ENCODE results near the gene LITAF. TPM values are rescaled to one million over a fixed set of nuclear protein-coding genes. Genes with fewer than 3 reads are reported as not detected.
A peak's percentile ranks its signal among the peaks of the same experiment; 100 is the strongest.

Gene LITAF
- total RNA-seq, 2 experiments from 2014 or later: 12.2 to 43.2 TPM

- no peak for DNase-seq (ENCODE audit: low spot score)
- ChIA-PET POLR2A (interaction anchor here (0.6 to 1.7 kb wide), 6 partner anchors 8 to 671 kb away, joined by 3 to 7 read pairs (median 4); no protein-coding TSS in a partner anchor), CTCF (ENCODE audit: unreplicated experiment) (no interaction called here)
- Histone ChIP-seq H3K9me3 (ENCODE audit: low read length) (peaks cover 8% of the 10 kb centered on the region; the same call in 1 of the 2 replicates), H3K79me2 (ENCODE audit: insufficient read depth, low read depth, low read length) (no peaks in the 10 kb centered on the region), H3K4me3 (ENCODE audit: low read depth, low read length, poor library complexity, severe bottlenecking) (no peak overlapping the region), H2AFZ (ENCODE audit: low read length) (no peak overlapping the region; the same call in 1 of the 2 replicates), H3K36me3 (ENCODE audit: insufficient read depth, low read length) (no peaks in the 10 kb centered on the region; the same call in 1 of the 2 replicates), H3K27ac (ENCODE audit: low read depth, low read length, poor library complexity, severe bottlenecking) (peak overlapping the region; percentile 44), H3K9me2 (ENCODE audit: insufficient read depth, low read length) (no peaks in the 10 kb centered on the region), H3K4me1 (ENCODE audit: insufficient read depth, low read length, poor library complexity, severe bottlenecking) (peaks cover 57% of the 10 kb centered on the region), H3K4me2 (ENCODE audit: low read length) (no peak overlapping the region), H4K20me1 (ENCODE audit: insufficient read depth, low read length) (no peaks in the 10 kb centered on the region)
- BruUV-seq (replicated peaks): no TSS peak
- TF ChIP-seq EZH2phosphoT487 (IDR thresholded peaks at IDR 0.05; ENCODE audit: borderline replicate concordance, low read depth, low read length) (no peak), CTCF (conservative IDR thresholded peaks at IDR 0.05; ENCODE audit: low read length) (no peak)
- intact Hi-C loops (cut with micrococcal nuclease; ENCODE audit: unreplicated experiment): no loop called here
Measured at GRCh38 chr16:11614587-11615175, 28.0 kb upstream of the LITAF start.

DNA sequence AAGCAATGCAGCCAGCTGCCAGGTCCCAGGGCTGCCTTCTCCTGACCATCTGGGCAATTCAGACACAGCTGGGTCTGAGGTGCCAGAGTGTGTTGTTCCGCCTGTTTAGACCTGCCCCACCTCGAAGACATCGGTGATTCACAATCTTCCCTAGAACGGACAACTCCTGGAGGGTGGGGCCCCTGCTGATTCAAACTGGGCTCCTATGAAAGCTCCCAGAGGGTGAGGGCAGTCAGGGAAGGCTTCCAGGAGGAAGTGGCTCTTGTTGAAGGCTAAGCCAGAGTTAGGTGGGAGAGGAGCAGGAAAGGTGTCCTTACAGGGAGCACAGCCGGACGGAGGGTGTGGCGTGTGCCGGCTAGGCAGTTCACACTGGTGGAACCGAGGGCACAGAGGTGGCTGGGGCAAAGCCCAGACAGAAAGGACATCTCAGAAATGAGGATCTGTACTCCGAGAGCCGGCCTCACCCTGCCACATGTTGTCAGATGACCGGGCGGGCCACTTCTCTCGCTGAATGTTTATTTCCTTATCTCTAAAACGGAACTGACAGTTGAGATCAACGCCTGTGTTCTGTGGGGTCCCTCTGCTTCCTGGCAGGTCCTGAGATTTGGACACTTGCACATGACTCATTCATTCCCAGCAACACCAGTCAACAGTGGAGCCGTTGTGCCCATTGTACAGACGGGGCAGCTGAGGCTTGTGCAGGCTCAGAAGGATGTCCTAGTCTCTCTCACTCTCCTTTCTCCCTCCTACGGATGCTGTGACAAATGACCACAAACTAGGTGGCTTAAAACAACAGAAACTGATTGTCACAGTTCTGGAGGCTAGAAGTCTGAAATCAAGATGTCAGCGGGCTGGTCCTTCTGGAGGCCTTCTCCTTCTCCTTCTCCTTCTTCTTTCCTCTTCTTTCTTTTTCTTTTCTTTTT lies 26.9 kb upstream of the LITAF start:
- no peaks in the 10 kb centered on the region for H4K20me1 ChIP-seq (ENCODE audit: insufficient read depth, low read length)
- H3K4me1 ChIP-seq (ENCODE audit: insufficient read depth, low read length, poor library complexity, severe bottlenecking): peaks cover 55% of the 10 kb centered on the region
- BruUV-seq (replicated peaks): no TSS peak
- TF ChIP-seq CTCF (conservative IDR thresholded peaks at IDR 0.05; ENCODE audit: low read length) (no peak), EZH2phosphoT487 (IDR thresholded peaks at IDR 0.05; ENCODE audit: borderline replicate concordance, low read depth, low read length) (no peak)
- peak overlapping the region; percentile 51 for H3K4me2 ChIP-seq (ENCODE audit: low read length)
- ChIA-PET CTCF (ENCODE audit: unreplicated experiment) (no interaction called here), POLR2A (interaction anchor here (0.5 to 1.7 kb wide), 10 partner anchors 9 to 672 kb away, joined by 3 to 11 read pairs (median 5); partner anchors contain the start of gene LITAF)
- H3K36me3 ChIP-seq (ENCODE audit: insufficient read depth, low read length): no peaks in the 10 kb centered on the region; the same call in 1 of the 2 replicates
- H3K4me3 ChIP-seq (ENCODE audit: low read depth, low read length, poor library complexity, severe bottlenecking): peak overlapping the region; percentile 3
- H2AFZ ChIP-seq (ENCODE audit: low read length): peak overlapping the region; percentile 76
- intact Hi-C loops (cut with micrococcal nuclease; ENCODE audit: unreplicated experiment): no loop called here
- H3K9me3 ChIP-seq (ENCODE audit: low read length): peaks cover 8% of the 10 kb centered on the region; the same call in 1 of the 2 replicates
- H3K79me2 ChIP-seq (ENCODE audit: insufficient read depth, low read depth, low read length): no peaks in the 10 kb centered on the region
- no peaks in the 10 kb centered on the region for H3K9me2 ChIP-seq (ENCODE audit: insufficient read depth, low read length)
- peak overlapping the region; percentile 44 for H3K27ac ChIP-seq (ENCODE audit: low read depth, low read length, poor library complexity, severe bottlenecking)
- DNase-seq (ENCODE audit: low spot score): peak; percentile 60
